ENCODE measurements around the gene ACO2.

- no peak for TF ChIP-seq CTCF (conservative IDR thresholded peaks at IDR 0.05)
- no peak for TF ChIP-seq EZH2 (IDR thresholded peaks at IDR 0.05; ENCODE audit: low read depth)
Observed at GRCh38 chr22:41513391-41513790, 44.5 kb downstream of the ACO2 start.
